Calu3 (cell line): ENCODE results near the gene TMEM225B. TPM values are rescaled to one million over a fixed set of nuclear protein-coding genes. Genes with fewer than 3 reads are reported as not detected.

ENCODE experiments used
- BruUV-seq: library from RNA; stranded (reverse); fragments of 400-500 nt; replicated peaks from 2 replicates; lab custom pipeline; 2021; lab: Mats Ljungman, UMichigan
- CTCF ChIA-PET: fragments of 300-600 bp; sonication (Branson Sonifier 250); formaldehyde crosslinking; loops from one replicate; lab custom pipeline; 2022; ENCODE audit warnings: antibody characterized with exemption; lab: Charles Lee
- DNase-seq: peaks from one replicate; pipeline ENCODE4 v3.0.0; 2022
- H3K27ac Mint-ChIP-seq: one replicate; pipeline ENCODE4 v1.8.0; 2022; ENCODE audit warnings: mixed read lengths; ENCODE audit not compliant: unreplicated experiment
- H3K27me3 Mint-ChIP-seq: one replicate; pipeline ENCODE4 v1.8.0; 2022; ENCODE audit warnings: mixed read lengths; ENCODE audit not compliant: unreplicated experiment
- H3K36me3 Mint-ChIP-seq: one replicate; pipeline ENCODE4 v1.8.0; 2022; ENCODE audit warnings: mild to moderate bottlenecking, moderate library complexity, mixed read lengths; ENCODE audit not compliant: insufficient read depth, unreplicated experiment
- H3K4me1 Mint-ChIP-seq: one replicate; pipeline ENCODE4 v1.8.0; 2022; ENCODE audit warnings: mild to moderate bottlenecking, low read depth, mixed read lengths; ENCODE audit not compliant: unreplicated experiment
- H3K4me3 Mint-ChIP-seq: one replicate; pipeline ENCODE4 v1.8.0; 2022; ENCODE audit warnings: mild to moderate bottlenecking, low read depth, moderate library complexity, mixed read lengths; ENCODE audit not compliant: unreplicated experiment
- H3K9me3 Mint-ChIP-seq: one replicate; pipeline ENCODE4 v1.8.0; 2022; ENCODE audit warnings: low read depth, mixed read lengths; ENCODE audit not compliant: unreplicated experiment
- CTCF ChIP-seq: fragments of 200-600 bp; IDR thresholded peaks from one replicate; pipeline ENCODE4 v1.8.0; 2022; ENCODE audit warnings: antibody characterized with exemption; ENCODE audit not compliant: unreplicated experiment
- intact Hi-C: fragments of 100-400 bp; cut with micrococcal nuclease; formaldehyde crosslinking; loops from one replicate; pipeline ENCODE4 v1.10.0; 2022; ENCODE audit not compliant: unreplicated experiment
- total RNA-seq: library from RNA; stranded (reverse); gene quantifications from 2 replicates; pipeline ENCODE4 v1.2.3, GENCODE V29; 2022

Gene TMEM225B
- total RNA-seq, 1 experiment from 2014 or later: not detected

GRCh38 chr7:99614495-99614894, 16.4 kb downstream of the TMEM225B start:
- CTCF ChIA-PET: no interaction called here
- H3K4me1 Mint-ChIP-seq: peaks cover 33% of the 10 kb centered on the region
- H3K36me3 Mint-ChIP-seq: peaks cover 26% of the 10 kb centered on the region
- no TSS peak for BruUV-seq
- no peak for TF ChIP-seq CTCF
- intact Hi-C loops: loop anchor here (10.0 kb wide), 1 partner anchor 120 kb away; no protein-coding TSS in a partner anchor
- H3K27ac Mint-ChIP-seq: no peak overlapping the region
- peaks cover 32% of the 10 kb centered on the region for H3K27me3 Mint-ChIP-seq
- H3K9me3 Mint-ChIP-seq: no peaks in the 10 kb centered on the region
- DNase-seq: no peak
- no peak overlapping the region for H3K4me3 Mint-ChIP-seq

GRCh38 chr7:99615989-99616358, 17.9 kb downstream of the TMEM225B start:
- H3K27me3 Mint-ChIP-seq: peaks cover 17% of the 10 kb centered on the region
- intact Hi-C loops: loop anchor here (10.0 kb wide), 1 partner anchor 121 kb away; no protein-coding TSS in a partner anchor
- peak overlapping the region; percentile 73 for H3K27ac Mint-ChIP-seq
- CTCF ChIA-PET: interaction anchor here (1.5 to 1.7 kb wide), 2 partner anchors 91 to 143 kb away, joined by 3 to 12 read pairs; partner anchors contain the start of gene ZNF789
- peak overlapping the region; percentile 83 for H3K4me3 Mint-ChIP-seq
- DNase-seq: no peak
- no peak for TF ChIP-seq CTCF
- H3K36me3 Mint-ChIP-seq: peaks cover 35% of the 10 kb centered on the region
- H3K4me1 Mint-ChIP-seq: peaks cover 33% of the 10 kb centered on the region
- no peaks in the 10 kb centered on the region for H3K9me3 Mint-ChIP-seq
- no TSS peak for BruUV-seq

- CTCF ChIA-PET: interaction anchor here (0.5 to 1.7 kb wide), 3 partner anchors 91 to 302 kb away, joined by 3 to 12 read pairs (median 3); partner anchors contain the start of gene ZNF789
- peaks cover 11% of the 10 kb centered on the region for H3K27me3 Mint-ChIP-seq
- no TSS peak for BruUV-seq
- peak within 1 kb of the TSS; percentile 83 for H3K4me3 Mint-ChIP-seq
- peaks cover 33% of the 10 kb centered on the region for H3K4me1 Mint-ChIP-seq
- no peaks in the 10 kb centered on the region for H3K9me3 Mint-ChIP-seq
- peak; percentile 85 for DNase-seq
- intact Hi-C loops: loop anchor here (10.0 kb wide), 1 partner anchor 122 kb away; no protein-coding TSS in a partner anchor
- TF ChIP-seq CTCF: no peak
- H3K36me3 Mint-ChIP-seq: peaks cover 35% of the 10 kb centered on the region
- peak within 1 kb of the TSS; percentile 73 for H3K27ac Mint-ChIP-seq
Measured at GRCh38 chr7:99616359-99617191, 18.5 kb downstream of the TMEM225B start, which contains the start of gene ZSCAN25. Gene ZSCAN25 (plus strand): TSS chr7:99616946. CDS start chr7:99619607, 2,661 bp downstream.

- Mint-ChIP-seq H3K27me3 (peaks cover 4% of the 10 kb centered on the region), H3K9me3 (no peaks in the 10 kb centered on the region), H3K4me1 (peaks cover 33% of the 10 kb centered on the region), H3K36me3 (peaks cover 35% of the 10 kb centered on the region), H3K27ac (peak overlapping the region; percentile 73), H3K4me3 (peak overlapping the region; percentile 83)
- DNase-seq: no peak
- CTCF ChIA-PET: interaction anchor here (0.5 to 1.7 kb wide), 2 partner anchors 92 to 301 kb away, joined by 3 to 12 read pairs; no protein-coding TSS in a partner anchor
- BruUV-seq: no TSS peak
- TF ChIP-seq CTCF: no peak
- intact Hi-C loops: loop anchor here (10.0 kb wide), 1 partner anchor 122 kb away; no protein-coding TSS in a partner anchor
Measured at GRCh38 chr7:99617192-99617781, 19.2 kb downstream of the TMEM225B start.
